Fibroblast of mammary gland (primary cell): Measurements from ENCODE around the gene SPATA31A5.
"Not testable (repeated sequence)": the region's sequence is repeated elsewhere in the genome, so short reads cannot be mapped to it uniquely, and the experiment has no call there.

Experiments used
- DNase-seq: peaks from one replicate; pipeline ENCODE4 v3.0.0-alpha.2; 2010; ENCODE audit warnings: low read depth
- H3K4me3 ChIP-seq: 2 replicates; pipeline ENCODE4 v1.5.1; 2011; ENCODE audit warnings: low read depth, mild to moderate bottlenecking, low read length, moderate library complexity; ENCODE audit not compliant: control insufficient read depth

SPATA31A5 gene

DNA sequence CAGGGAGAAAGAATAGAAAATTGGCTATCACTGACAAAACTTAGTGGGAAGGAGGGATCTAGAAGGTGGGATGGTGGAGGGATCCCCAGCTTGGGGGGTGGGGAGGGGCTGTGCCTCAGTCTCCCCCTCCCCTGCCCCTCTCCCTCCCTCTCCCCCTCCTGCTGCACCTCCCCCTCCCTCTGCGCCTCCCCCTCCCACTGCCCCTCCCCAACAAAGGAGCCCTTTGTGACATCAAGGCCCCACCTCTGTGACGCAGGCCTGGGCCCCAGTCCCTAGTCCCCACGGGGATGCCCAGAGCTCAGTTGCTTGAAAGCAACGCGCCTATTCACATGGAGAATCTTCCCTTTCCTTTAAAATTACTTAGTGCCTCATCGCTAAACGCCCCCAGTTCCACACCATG lies at the start of gene SPATA31A5:
Gene SPATA31A5 (plus strand): TSS at position 301 of the 400 bp plus-strand sequence. CDS start 29 bp downstream, at position 330.
- H3K4me3 ChIP-seq, DNase-seq: not testable (repeated sequence)

DNA sequence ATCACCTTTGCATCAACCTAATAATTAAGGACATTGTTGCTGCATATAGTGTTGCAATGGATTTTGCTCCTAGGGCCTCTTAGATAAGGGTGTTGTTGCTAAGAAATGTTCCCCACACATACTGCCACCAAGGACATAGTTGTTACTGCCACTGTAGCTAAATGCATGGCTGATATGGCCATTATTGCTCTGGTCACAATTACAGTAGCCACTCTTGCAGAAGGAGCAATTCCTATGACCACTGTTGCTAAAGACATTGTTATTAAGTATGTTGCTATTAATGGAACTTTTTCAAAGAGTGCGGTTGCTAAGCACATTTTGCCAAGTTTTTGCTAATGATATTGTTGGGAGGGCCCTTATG lies 48.8 kb downstream of the SPATA31A5 start:
- not testable (repeated sequence) for DNase-seq, H3K4me3 ChIP-seq

DNA sequence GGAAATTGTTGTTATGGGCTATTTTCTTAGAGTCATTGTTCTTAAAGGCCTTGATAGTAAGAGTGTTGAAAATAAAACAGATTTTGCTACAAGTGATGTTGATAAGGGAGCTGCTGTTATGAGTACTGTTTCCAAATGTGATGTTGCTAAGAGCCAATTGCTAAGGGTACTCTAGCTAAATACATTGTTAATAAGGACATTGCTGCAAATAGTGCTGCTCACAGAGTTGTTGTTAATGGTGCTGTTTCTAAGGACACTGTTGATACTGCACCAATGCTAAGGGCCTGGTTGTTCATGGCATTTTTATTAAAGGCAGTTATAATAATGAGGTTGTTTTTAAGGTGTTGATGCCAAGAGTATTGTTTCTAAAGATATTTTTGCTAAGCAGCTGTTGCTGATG lies 52.2 kb downstream of the SPATA31A5 start:
- not testable (repeated sequence) for DNase-seq, H3K4me3 ChIP-seq
